ENCODE measurements around the gene SLC25A25.
"Not testable (repeated sequence)": the region's sequence is repeated elsewhere in the genome, so short reads cannot be mapped to it uniquely, and the experiment has no call there.

Gene SLC25A25

GRCh38 chr9:128127990-128128835, 60.2 kb downstream of the SLC25A25 start:
- DNase-seq, result peak; percentile 92

DNA sequence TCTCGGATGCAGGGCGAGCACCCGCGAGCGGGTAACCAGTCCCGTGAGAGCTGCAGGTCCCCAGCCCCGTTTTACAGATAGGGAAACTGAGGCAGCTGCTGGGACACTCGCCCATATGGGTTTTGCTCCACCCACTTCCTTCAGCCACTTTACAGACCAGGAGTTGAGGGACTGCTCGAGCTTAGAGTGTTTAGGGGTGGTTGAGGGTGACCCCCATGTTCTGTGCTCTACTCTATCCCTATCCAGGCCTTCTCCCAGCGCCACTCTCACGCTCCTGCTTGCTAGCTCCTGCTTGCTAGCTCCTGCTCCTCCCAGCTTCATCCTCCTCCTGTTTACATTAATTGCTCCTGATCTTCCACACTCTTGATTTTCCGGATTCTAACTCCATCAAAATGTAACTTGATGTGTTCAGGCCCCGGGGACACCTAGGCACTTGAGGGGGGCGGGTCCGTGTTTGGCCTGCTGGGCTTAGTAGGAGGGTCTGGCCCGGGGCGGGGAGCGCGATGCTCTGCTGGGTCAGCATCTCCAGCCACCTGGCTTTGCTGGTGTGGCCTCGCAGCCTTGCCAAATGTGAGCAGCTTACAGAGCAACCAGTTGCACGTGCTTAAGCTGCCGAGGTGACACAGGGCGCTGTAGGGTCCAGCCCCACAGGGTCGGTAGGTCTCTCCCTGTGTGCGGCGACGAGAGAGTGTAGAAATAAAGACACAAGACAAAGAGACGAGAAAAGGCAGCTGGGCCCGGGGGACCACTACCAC, 61.0 kb downstream of the SLC25A25 start:
- no peak for DNase-seq

GRCh38 chr9:128129976-128130590, 62.1 kb downstream of the SLC25A25 start:
- not testable (repeated sequence) for DNase-seq

- not testable (repeated sequence) for DNase-seq
These were observed 62.6 kb downstream of the SLC25A25 start for GRCh38 chr9:128130651-128131050.

DNA sequence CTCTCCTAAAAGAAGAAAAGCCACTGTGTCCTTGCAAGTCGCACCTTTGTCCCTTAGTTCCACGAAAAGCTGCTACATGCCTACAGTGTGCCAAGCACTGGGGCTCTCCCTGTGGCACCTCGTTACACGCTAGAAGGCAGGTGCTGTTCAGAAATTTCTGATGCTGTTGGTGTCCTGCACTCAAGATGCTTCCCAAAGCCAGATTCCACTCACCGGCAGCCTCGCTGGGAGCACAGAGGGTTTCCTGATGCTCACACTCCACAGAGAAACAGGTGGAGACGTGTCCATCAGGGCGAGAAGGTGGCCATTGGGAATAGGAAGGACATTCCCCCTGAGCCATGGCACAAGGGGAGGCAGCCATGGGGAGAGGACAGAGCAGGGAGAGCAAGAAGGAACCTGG, 63.3 kb downstream of the SLC25A25 start:
- not testable (repeated sequence) for DNase-seq

DNA sequence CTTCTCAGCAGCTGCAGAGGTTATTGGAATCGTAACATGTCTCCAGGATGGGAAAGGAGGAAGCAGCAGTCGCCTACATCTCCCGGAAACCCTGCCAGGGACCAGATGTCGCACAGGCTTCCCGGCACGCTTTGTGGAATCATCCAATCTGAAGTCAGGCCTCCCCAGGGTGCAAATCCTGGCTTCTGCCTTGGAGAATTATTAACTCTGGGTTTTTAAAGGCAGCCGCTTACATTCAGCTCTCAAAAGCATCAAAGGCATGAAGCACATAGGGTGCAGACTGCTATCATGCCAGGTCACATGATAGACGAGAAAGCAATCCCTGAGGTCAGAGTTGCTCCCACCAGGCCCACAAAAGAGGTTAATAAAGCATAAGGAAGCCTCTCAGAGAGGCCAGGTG, 64.1 kb downstream of the SLC25A25 start:
- DNase-seq, result not testable (repeated sequence)

- DNase-seq, result not testable (repeated sequence)
These were observed 67.5 kb downstream of the SLC25A25 start for GRCh38 chr9:128135561-128135960.

DNA sequence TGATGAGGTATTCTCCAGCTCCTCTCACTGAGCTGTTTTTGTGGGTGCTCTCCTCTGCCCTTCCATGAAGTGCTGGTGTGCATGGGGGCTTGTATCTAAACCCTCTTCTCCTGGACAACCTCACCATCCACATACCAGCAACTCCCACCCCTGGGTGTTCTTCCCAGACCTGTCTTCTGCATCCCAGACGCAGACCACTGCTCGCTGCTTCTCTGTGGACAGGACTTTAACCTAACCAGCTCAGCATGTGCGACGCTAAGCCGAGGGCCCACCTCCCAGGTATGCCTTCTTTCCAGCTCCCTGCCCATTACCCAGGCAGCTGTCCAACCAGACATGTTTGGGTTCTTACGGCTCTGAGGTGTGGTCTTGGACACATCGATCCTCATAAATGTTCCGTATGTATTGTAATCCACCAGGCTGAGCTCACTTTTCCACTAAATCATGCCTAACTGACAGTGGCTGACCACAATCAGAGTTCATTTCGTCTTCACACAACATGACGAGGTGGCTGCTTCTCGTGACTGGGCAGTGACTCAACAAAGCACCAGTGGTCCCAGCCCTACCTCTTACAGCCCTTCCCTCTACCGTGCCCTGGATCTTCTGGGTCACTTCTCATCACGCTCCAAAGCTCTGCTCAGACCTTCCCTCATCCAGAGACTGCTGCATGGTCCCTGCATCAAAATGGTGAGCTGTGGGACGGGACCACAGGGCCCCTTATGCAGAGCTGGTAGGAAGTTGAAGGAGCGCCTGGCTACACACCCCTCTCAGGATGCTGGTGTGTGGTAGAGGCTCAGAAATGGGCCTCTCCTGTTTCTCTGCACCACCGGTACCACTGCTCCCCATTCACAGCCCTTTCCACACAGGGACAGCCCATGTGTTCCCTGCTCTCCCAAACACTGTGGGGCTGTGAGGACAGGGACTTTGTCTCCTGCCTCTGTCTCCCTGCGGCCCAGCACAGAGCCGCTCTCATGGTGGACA, 69.1 kb downstream of the SLC25A25 start:
- peak; percentile 57 for DNase-seq

DNA sequence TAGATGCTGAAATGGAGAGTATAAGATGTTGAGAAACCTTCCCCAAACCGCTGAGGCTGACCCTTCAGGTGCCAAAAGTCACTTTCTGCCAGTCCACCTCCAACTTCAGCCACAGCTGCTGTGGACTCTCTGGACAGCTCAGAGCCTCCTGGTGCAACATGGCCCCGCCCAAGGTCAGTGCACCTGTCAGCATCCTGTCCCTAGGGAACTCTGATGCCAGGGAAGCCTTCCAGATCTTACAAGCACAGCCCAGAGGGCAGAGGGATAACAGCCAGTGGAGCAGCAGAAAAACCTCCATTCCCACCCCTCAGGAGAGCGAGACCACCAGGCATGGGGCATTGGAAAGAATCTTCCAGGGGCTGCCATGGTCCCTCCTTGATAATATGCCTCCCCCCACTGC, 70.0 kb downstream of the SLC25A25 start:
- no peak for DNase-seq

GRCh38 chr9:128139621-128140020, 71.6 kb downstream of the SLC25A25 start:
- no peak for DNase-seq

- DNase-seq, result no peak
These were observed 73.6 kb downstream of the SLC25A25 start for GRCh38 chr9:128141604-128142003.

GRCh38 chr9:128142061-128142460, 74.0 kb downstream of the SLC25A25 start:
- no peak for DNase-seq

DNA sequence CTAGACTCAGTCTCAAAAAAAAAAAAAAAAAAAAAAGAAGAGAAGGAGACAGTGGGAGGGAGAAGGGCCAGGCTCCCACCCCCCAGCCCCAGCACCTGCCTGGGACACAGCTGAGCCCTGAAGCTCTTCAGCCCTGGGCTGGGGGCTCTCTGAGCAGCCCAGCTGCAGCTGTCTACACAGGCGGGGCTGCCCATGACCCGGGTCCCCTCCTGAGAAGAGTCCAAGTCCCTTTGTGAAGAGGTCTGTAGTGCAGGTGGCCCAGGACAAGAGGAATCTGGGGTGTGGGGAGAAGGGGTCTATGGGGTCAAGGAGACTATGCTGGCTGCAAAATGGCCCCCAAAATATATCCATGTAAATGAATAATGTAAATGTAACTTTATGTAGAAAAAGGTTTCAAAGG, 74.6 kb downstream of the SLC25A25 start:
- DNase-seq, result no peak

DNA sequence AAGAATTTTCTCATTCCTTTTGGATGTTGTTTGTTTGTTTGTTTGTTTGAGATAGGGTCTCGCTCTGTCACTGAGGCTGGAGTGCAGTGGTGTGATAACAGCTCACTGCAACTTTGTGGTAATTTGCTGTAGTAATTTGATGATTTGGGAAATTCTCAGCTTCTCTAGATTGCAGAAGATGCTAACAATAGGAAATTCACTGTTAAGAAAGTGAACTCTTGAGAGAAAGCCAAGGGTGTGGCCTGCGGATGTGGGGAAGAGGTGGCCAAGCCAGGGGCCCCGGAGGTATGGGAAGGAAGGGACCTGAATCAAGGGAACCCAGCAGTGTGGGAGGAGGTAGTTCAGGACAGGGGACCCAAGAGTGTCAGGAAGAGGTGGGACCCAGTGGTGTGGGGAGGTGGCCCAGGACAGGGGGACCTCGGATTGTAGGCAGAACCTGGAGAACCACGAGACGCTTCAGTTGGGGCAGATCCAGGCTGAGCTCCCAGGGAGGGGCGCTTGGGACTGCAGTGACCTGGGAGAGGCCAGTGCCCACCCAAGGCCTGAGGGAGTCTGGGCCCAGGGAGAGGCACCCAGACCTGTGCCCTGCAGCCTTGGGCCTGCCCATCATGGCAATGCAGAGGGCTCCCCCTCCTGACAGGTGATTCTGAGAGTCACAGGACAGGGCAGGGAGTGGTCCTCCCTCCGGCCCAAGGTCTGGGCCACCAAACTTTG, 75.7 kb downstream of the SLC25A25 start:
- DNase-seq, result no peak

- DNase-seq, result no peak
These were observed 76.5 kb downstream of the SLC25A25 start for GRCh38 chr9:128144239-128145181.

- DNase-seq, result no peak
These were observed 77.5 kb downstream of the SLC25A25 start for GRCh38 chr9:128145536-128145935.

DNA sequence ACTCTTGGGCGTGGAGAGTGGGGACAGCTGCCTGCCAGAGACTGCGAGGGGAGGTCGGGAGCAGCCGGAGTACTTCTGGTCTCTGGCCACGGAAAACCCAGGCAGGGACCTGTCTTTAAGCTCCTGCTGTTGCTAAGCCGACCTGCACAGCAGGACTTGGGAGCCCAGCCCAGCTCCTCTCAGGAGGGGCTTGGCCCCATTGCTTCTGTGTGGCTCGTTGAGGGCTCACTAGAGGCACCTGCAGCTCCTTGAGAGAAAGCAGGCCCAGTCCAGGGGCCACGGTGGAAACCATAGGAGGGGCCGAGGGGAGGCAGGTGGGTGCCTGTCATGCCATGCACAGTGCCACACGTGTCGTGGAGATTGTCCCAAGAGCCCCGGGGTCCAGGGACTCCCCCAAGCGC, 77.9 kb downstream of the SLC25A25 start:
- DNase-seq, result no peak

DNA sequence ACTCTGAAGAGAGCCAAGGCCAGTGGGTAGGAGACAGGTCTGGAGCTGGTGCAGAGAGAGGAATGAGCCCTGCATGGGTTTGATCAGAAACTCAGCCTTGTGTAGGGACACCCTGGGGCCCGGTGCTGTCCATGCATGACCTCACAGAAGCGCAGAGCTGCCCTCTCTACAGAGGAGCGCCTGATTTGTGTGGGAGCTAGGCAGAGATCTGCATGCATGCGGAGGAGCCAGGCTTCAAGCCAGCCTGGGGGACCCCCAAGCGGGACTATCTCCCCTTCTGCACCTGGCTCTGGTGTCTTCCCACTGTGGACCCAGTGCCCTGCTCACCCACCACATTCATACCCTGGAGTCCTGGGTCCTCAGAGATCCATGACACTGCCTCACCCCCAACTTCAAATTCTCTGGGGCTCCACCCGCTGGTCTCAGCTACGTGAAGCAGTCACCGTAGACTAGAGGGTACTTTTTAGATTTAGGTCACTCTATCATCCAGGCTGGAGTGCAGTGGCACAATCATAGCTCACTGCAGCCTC, 78.6 kb downstream of the SLC25A25 start:
- no peak for DNase-seq

- no peak for DNase-seq
These were observed 80.5 kb downstream of the SLC25A25 start for GRCh38 chr9:128148509-128149000.

Data from fibroblast of skin of scalp (primary cell).